HG03108 (cell line): Measurements from ENCODE around the gene CALD1.
A peak's percentile ranks its signal among the peaks of the same experiment; 100 is the strongest.

Experiments used
- ATAC-seq: cut with Tn5 transposase; IDR thresholded peaks from one replicate; pipeline ENCODE4 v1.9.1; 2021; ENCODE audit warnings: moderate library complexity; ENCODE audit not compliant: unreplicated experiment

The CALD1 gene

DNA sequence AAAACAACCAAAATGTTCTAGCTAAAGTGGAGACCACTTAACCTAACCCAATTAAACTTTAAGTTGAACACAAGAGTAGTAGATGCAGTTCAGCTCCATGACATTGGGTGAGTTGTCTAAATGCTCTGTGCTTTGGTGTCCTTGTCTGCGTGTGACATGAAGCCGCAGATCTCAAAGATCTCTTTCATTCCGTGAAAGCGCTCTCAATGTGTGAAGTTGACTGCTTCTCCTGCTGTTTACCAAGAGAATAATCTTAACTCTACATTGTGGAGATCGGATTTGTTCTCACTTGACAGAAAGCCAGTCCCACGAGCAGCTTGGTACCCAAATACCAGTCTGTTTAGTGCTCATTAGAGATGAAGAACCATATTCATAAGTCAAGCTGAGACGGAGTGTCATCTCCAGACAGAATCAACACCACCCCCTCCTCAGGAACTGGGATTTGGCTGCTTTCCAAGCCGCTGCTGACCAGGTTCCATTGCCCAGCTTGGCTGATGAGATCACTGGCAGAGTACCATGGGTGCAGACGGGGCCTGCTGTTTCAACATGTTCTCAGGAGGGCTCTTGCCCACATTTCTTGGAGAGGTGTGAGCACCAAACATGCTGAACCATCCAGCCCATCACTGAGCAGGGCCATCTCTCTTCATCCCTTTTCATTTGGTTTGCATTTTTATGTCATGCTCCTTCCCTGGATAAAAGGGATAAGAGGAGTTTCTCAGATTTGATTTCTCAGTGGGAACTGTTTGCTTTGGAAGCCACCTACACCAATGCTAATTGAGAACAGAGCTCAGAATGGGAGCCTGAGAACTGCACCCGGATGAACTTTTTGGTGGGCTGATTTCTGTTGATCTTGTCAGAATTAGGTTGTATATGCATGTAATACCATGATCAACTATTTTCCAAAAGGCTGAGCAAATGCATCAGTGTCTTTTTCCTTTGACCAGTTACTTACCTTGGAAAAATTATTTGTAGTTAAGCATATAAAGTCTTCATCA is 111.1 kb downstream of the CALD1 start:
- ATAC-seq, result no peak

DNA sequence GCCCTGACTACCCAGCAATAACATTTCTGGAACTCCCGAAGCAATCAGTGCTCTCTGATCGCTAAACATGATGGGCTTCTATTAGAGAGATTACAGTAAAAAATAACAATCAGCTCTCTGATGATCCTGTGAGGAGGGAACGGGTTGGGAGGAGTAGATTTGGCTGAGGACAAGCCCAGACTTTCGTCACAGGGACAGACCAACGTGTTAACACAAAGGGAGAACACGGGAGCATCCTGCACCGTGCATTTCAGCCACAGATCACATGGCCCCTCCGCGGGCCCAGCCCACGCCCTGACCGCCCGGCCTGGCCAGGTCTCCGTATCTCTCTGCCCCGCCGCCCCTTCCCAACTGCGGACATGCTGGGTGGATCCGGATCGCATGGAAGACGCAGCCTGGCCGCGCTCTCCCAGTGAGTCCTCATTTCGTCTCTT is 111.8 kb downstream of the CALD1 start:
- ATAC-seq, result no peak

GRCh38 chr7:134891696-134892678 is 112.6 kb downstream of the CALD1 start:
- no peak for ATAC-seq

GRCh38 chr7:134892963-134893362 is 113.5 kb downstream of the CALD1 start:
- ATAC-seq, result no peak

- ATAC-seq, result no peak
Observed at GRCh38 chr7:134893920-134894319, 114.5 kb downstream of the CALD1 start.

DNA sequence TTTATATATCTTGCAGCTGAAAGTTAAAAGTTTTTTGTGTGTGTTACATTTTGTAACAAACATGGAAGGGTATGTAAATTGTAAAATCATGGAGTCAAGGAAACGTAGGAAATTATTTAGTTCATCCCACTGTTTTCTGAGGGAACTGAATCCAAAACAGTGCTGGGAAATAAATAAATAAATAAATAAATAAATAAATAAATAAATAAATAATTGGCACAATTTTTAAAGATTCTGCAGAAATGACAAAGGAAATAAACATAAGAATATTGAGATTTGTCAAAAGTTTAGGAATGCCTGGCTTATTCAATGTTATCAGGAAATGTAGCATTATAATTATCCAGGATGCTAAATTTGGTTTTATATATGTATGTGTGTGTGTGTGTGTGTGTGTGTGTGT is 115.5 kb downstream of the CALD1 start:
- no peak for ATAC-seq

DNA sequence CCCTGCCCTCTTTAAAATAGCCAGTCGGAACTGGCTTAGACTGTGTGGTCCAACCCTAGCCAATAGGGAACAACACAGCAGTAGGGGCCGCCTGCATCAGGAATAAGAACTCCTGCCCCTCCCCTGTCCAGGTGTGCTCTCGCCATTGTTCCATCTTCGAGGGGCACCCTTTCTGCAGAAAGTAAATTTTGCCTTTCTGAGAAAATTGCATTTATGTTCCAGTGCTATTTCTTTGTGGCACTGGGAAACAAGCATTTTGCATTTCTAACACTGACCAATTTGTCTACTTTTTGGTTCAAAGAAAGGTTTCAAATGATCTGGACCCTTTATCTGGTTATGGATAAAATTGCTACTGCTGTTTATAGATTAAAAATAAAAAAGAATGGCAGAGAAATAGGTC is 116.6 kb downstream of the CALD1 start:
- no peak for ATAC-seq

- ATAC-seq, result no peak
Observed at GRCh38 chr7:134897936-134898335, 118.5 kb downstream of the CALD1 start.

GRCh38 chr7:134899729-134900128 is 120.3 kb downstream of the CALD1 start:
- no peak for ATAC-seq

DNA sequence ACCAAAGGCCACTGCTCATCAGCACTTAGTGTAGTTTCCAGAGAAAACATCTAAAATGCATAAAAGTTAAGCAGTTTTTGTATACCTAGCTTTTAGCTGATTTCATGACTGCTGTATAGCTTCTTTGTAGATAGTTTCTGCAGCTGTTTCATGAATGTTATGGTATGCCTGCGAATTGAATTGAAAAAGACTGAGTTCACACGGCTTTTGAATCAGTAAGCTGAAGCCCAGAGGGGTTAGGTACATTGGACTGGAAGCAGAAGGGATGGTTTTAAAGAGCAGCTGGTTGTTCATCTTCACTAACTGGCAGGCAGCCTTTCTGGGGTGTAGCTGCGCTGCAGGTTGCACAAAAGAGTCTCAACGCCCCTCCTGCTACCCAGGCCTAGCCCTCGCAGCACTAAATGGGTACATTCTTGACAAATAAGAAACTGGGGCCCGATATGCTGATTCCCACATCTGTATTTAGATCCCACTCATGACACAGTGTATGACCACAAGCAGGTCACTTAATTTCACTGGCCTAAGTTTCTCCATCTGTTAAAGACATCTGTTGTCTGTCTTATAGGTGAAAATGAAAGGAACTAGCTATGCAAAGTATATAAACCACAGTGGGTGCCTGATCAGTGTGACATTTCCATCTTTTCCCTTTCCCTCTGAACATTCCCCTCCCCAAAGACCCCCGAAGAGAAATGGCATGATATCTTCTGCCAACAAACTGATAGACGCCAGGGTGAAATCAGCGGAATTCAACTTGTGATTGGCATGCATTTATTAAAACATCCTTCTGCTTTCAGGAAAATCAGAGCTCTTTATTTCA is 120.9 kb downstream of the CALD1 start:
- ATAC-seq, result peak; percentile 90

DNA sequence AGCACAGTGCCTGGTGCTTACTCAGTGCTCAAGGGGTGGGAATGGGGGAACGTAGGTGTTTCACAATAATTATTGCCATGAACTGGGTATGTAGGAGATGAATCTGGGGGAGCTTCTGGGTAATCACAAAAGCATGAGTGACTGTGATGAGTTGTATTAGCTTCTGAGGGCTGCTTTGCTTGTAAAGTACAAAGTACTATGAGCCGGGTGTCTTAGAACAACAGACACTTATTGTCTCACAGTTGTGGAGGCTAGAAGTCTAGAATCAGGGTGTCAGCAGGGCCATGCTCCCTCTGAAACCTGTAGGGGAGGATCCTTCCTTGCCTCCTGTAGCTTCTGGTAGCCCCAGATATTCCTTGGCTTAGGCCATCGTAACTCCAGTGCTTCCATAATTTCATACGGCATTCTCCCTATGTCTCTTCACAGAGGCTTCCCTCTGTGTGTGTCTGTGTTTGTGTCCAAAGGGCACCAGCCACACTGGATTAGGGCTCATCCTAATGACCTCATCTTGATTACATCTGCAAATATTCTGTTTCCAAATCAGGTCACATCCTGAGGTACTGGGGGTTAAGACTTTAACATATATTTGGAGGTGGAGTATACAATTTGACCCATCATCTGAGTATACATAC is 122.1 kb downstream of the CALD1 start:
- ATAC-seq, result no peak

GRCh38 chr7:134902058-134902457 is 122.6 kb downstream of the CALD1 start:
- ATAC-seq, result no peak

- no peak for ATAC-seq
Observed at GRCh38 chr7:134903073-134903790, 123.8 kb downstream of the CALD1 start.

DNA sequence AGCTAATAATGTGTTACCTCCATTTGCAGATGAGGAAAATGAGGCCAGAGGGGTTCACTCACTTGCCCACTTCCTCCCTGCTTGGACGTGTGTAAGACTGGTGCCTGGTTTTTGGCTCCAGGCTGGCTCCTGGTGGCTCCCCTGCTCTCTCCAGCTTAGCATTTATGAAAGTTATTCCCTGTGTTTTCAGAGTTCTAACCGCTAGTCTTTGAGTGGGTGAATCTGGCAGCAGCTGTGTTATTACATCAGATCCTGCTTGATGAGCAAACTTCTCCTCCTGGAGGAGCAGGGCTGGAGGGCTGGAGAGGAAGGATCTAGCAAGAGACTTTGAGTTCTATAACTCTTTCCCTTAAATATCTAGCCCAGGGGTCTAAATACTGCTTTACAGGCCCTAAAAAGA is 125.9 kb downstream of the CALD1 start:
- ATAC-seq, result no peak

DNA sequence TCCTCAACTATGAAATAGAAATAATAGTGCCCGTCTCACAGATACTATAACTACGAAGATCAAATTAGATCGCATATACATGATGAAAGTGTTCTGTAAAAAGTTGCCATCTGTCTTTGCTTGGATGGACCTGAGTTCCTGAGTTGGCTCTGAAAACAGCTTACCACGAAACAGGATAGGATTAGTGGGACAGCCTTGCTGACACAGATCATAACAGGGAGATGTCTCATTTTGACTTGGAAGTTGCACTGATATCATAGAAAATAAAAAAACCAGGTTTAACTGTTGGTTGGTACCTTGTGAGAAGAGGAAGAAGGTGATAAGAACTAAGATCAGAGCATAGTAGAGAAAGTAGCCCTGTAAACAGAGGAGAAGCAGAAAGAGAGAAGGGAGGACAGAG is 127.6 kb downstream of the CALD1 start:
- ATAC-seq, result no peak

DNA sequence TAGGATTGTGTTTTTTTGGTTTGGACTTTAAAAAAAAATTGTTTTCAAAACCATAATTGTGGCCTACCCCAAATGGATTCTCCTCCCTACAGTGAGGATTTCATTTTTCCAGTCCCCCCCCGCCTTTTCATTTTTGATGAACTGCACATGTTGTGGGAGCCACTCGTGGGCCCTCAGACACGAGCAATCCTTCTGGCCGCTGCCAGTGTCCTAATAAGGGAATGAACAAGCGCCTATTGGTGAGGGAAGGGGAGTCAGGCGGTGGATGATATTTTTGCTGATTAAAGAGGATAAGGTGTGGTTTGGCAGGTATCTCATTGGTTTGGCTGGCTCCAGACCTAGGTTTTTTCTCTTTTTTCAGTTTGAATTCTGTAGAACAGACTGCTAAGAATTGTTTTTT is 128.2 kb downstream of the CALD1 start:
- no peak for ATAC-seq

- peak; percentile 67 for ATAC-seq
Observed at GRCh38 chr7:134908289-134908688, 128.9 kb downstream of the CALD1 start.

DNA sequence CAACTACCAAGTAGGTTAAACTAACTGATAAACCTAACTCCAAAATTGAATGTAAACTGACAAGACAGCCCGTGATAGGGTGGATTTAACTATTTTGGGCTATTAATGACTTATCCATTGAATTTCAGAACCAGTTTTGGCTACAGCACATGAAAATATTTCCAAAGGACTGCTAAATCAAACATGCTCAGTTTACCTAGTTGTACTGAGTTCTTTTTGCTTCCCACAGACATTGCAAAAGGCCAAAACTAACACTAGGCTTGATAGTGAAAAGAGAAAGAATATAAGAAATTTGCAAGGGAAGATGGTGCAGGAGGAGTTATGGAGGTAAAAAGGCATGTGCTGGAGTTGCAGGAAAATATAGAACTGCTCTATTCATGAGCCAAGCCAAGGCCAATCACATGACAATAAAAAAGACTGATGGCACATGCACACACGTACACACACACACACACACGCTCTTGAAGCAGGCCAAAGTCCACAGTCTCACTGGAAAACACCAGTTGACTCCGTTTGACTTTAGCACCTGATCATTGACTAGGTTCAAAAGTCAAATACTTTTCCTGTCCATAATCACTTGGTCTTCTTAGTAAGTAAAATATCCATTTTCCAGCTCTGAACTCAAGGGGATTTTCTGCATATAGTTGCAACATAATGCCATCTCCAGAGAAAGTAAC is 130.9 kb downstream of the CALD1 start:
- no peak for ATAC-seq

DNA sequence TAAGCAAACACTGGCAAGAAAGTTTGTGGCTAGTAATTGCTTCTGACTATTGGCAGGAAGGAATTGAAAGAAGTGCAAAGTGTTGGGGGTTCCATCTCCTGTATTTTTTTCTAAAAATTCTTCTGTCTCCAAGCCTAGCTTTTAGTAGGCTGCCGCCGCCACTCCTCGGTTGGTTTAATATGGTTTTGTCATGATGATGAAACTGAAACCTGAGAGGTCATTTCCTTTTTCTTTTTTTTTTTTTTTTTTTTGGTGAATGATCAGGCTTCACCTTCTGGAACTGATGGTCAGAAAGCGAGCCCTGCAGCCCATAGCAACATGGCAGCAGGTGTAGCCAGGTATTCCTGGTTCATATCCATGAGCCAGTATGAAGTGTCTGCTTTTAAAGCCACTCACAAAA is 131.5 kb downstream of the CALD1 start:
- ATAC-seq, result no peak
